Right lobe of liver (tissue), 6 donors: ENCODE results near the gene HDAC9. TPM values are rescaled to one million over a fixed set of nuclear protein-coding genes. Genes with fewer than 3 reads are reported as not detected.
A peak's percentile ranks its signal among the peaks of the same experiment; 100 is the strongest.

Experiments
- ATAC-seq, 4 donors: fragments of 200-7000 bp; cut with Tn5 transposase; one replicate each; pipeline ENCODE4 v1.9.1; 2020; ENCODE audit warnings: mild to moderate bottlenecking in 4 of 4, moderate library complexity in 4 of 4
- DNase-seq, 3 donors: peaks; one replicate each; pipeline ENCODE4 v3.0.0-alpha.2; 2020
- H3K27ac ChIP-seq, 3 donors: fragments of 200-600 bp; one replicate each; pipeline ENCODE4 v1.8.0; 2022
- H3K27me3 ChIP-seq, 2 donors: fragments of 200-600 bp; one replicate each; pipeline ENCODE4 v1.8.0; 2022
- H3K36me3 ChIP-seq, 4 donors: fragments of 200-600 bp; sonication (generic) in 1 of 4; one replicate each; pipeline versions ENCODE4 v1.5.1 to v1.8.0; 2017 to 2022; ENCODE audit warnings: control low read depth in 1 of 4
- H3K4me1 ChIP-seq, 4 donors: fragments of 200-600 bp; sonication (generic) in 1 of 4; one replicate each; pipeline versions ENCODE4 v1.5.1 to v1.8.0; 2017 to 2022; ENCODE audit warnings: control low read depth in 1 of 4
- H3K4me3 ChIP-seq, 3 donors: fragments of 200-600 bp; one replicate each; pipeline ENCODE4 v1.8.0; 2022
- H3K9me3 ChIP-seq, 4 donors: fragments of 200-600 bp; sonication (generic) in 1 of 4; one replicate each; pipeline versions ENCODE4 v1.5.1 to v1.8.0; 2017 to 2022; ENCODE audit warnings: control low read depth in 1 of 4
- CTCF ChIP-seq, 4 donors: fragments of 200-600 bp in 3 of 4; fragments of 450-650 bp in 1 of 4; IDR thresholded peaks; one replicate each; pipeline versions ENCODE4 v1.5.1 to v1.8.0; 2016 to 2022; ENCODE audit warnings: antibody characterized with exemption in 4 of 4, mild to moderate bottlenecking in 2 of 4
- POLR2A ChIP-seq: fragments of 450-650 bp; IDR thresholded peaks from one replicate; pipeline ENCODE4 v1.6.1; 2017; ENCODE audit warnings: antibody characterized with exemption, mild to moderate bottlenecking
- WGBS: methylation state at CpG from one replicate; pipeline ENCODE4 v1.1.6; 2018; ENCODE audit warnings: low coverage, low lambda C conversion rate; ENCODE audit not compliant: insufficient coverage; ENCODE audit errors: missing lambda C conversion rate; 5-methylcytosine and 5-hydroxymethylcytosine counted together
- intact Hi-C, 2 donors: fragments of 100-400 bp; cut with DNase I; formaldehyde crosslinking; loops; one replicate each; pipeline versions ENCODE4 v1.11.2 to v1.14.1; 2022
- total RNA-seq, 6 experiments: library from RNA; depleted of rRNA in 2 of 6; stranded (reverse); fragments of >200 nt in 2 of 6; fragmentation: NEBNext Ultra II Directional in 3 of 6; extraction: Animal tissue kit (Norgen Biotek cat#: 25700) in 3 of 6; gene quantifications; one replicate each; pipeline versions ENCODE4 v1.1.0 to v1.2.4, GENCODE V29; 2016 to 2023
- donor health status: DM: no; HTN: yes; CAD: no.
- donor health status: DM: no; HTN: no; CAD: no.
- donor health status: DM: no; HTN: no; CAD: no.
- donor health status: DM: no; HTN: yes; CAD: no.
- donor health status: DM: no; HTN: yes; CAD: no.

The HDAC9 gene
- total RNA-seq, 6 experiments from 2014 or later = 1.0 to 4.1 (median 2.5) TPM

- no peak for TF ChIP-seq CTCF (IDR thresholded peaks at IDR 0.05)
- no peak for TF ChIP-seq POLR2A
- Histone ChIP-seq H3K9me3 (no peaks in the 10 kb centered on the region), H3K27ac (no peak overlapping the region), H3K4me1 (no peaks in the 10 kb centered on the region), H3K4me3 (no peak overlapping the region), H3K27me3 (no peaks in the 10 kb centered on the region), H3K36me3 (no peaks in the 10 kb centered on the region)
- no peak for DNase-seq
- WGBS = 93% methylated on average over 2 of the region's 2 CpGs
- no peak for ATAC-seq
- intact Hi-C loops = no loop called here
Measured at GRCh38 chr7:18472161-18472483, 23.4 kb upstream of the HDAC9 start.

GRCh38 chr7:18473119-18473518 lies 22.4 kb upstream of the HDAC9 start:
- ATAC-seq (no peak), DNase-seq (no peak)
- no peak overlapping the region for H3K4me3 ChIP-seq
- no peaks in the 10 kb centered on the region for H3K36me3 ChIP-seq
- no peak overlapping the region for H3K27ac ChIP-seq
- intact Hi-C loops = no loop called here
- no peaks in the 10 kb centered on the region for H3K9me3 ChIP-seq
- WGBS = 95% methylated on average over 2 of the region's 2 CpGs
- no peaks in the 10 kb centered on the region for H3K4me1 ChIP-seq
- no peaks in the 10 kb centered on the region for H3K27me3 ChIP-seq
- TF ChIP-seq POLR2A (no peak), CTCF (IDR thresholded peaks at IDR 0.05) (no peak)

GRCh38 chr7:18474944-18475343 lies 20.6 kb upstream of the HDAC9 start:
- no CpG with 5 or more reads among the region's 1 CpG for WGBS
- intact Hi-C loops = no loop called here
- ATAC-seq = peak in 1 of 4 donors; percentile 37

GRCh38 chr7:18475488-18475887 lies 20.1 kb upstream of the HDAC9 start:
- no peak for ATAC-seq
- H3K36me3 ChIP-seq = no peaks in the 10 kb centered on the region
- no peaks in the 10 kb centered on the region for H3K4me1 ChIP-seq
- intact Hi-C loops = no loop called here
- 74% methylated on average over 2 of the region's 2 CpGs for WGBS
- H3K4me3 ChIP-seq = no peak overlapping the region
- no peaks in the 10 kb centered on the region for H3K27me3 ChIP-seq
- no peak for DNase-seq
- TF ChIP-seq CTCF (IDR thresholded peaks at IDR 0.05) = no peak
- TF ChIP-seq POLR2A = no peak
- H3K27ac ChIP-seq = no peak overlapping the region
- no peaks in the 10 kb centered on the region for H3K9me3 ChIP-seq

More at GRCh38 chr7:18474944-18475343, 20.6 kb upstream of the HDAC9 start:
- no peak for TF ChIP-seq CTCF (IDR thresholded peaks at IDR 0.05)
- no peak for TF ChIP-seq POLR2A
- no peaks in the 10 kb centered on the region for H3K4me1 ChIP-seq
- no peak for DNase-seq
- H3K27ac ChIP-seq = no peak overlapping the region
- H3K27me3 ChIP-seq = no peaks in the 10 kb centered on the region
- H3K9me3 ChIP-seq = no peaks in the 10 kb centered on the region
- H3K36me3 ChIP-seq = no peaks in the 10 kb centered on the region
- no peak overlapping the region for H3K4me3 ChIP-seq

GRCh38 chr7:18481776-18482175 lies 13.8 kb upstream of the HDAC9 start:
- peak in 1 of 4 donors; percentile 19 for ATAC-seq
- 75% methylated on average over 1 of the region's 1 CpG for WGBS

More at GRCh38 chr7:18481776-18482175, 13.8 kb upstream of the HDAC9 start:
- Histone ChIP-seq H3K36me3 (no peaks in the 10 kb centered on the region), H3K27me3 (no peaks in the 10 kb centered on the region), H3K27ac (no peak overlapping the region), H3K4me1 (no peaks in the 10 kb centered on the region), H3K4me3 (no peak overlapping the region), H3K9me3 (no peaks in the 10 kb centered on the region)
- intact Hi-C loops = no loop called here
- TF ChIP-seq POLR2A = no peak
- no peak for TF ChIP-seq CTCF (IDR thresholded peaks at IDR 0.05)
- DNase-seq = no peak
